ENCODE results near the gene EFCAB6. TPM values are rescaled to one million over a fixed set of nuclear protein-coding genes. Genes with fewer than 3 reads are reported as not detected.

EFCAB6 gene
- total and polyA plus RNA-seq, 10 donors = 0.07 to 2.8 (median 0.78) TPM

GRCh38 chr22:43777286-43777685 is 34.8 kb downstream of the EFCAB6 start:
- DNase-seq = no peak
- intact Hi-C loops (cut with DNase I; ENCODE audit: low total_unique reads) = no loop called here
- TF ChIP-seq POLR2AphosphoS5 (IDR thresholded peaks at IDR 0.05) (no peak), CTCF (IDR thresholded peaks at IDR 0.05 in 8 of 11, conservative IDR thresholded peaks at IDR 0.05 in 3 of 11) (no peak), POLR2A (IDR thresholded peaks at IDR 0.05) (no peak)

GRCh38 chr22:43776081-43776670 is 35.9 kb downstream of the EFCAB6 start:
- H3K9me3 ChIP-seq = no peaks in the 10 kb centered on the region
- H3K4me3 ChIP-seq = no peak overlapping the region
- DNase-seq = no peak
- H3K4me1 ChIP-seq = peaks cover 0 to 6% (median 0%) of the 10 kb centered on the region in 6 donors
- H3K36me3 ChIP-seq = no peaks in the 10 kb centered on the region
- WGBS, 5 donors = 77 to 88% (median 80%) methylated on average over 8 to 9 of the region's 9 CpGs
- intact Hi-C loops (cut with DNase I; ENCODE audit: low total_unique reads) = no loop called here
- H3K27ac ChIP-seq = no peak overlapping the region
- H3K27me3 ChIP-seq (replicated peaks in 1 of 7) = no peaks in the 10 kb centered on the region
- no peak for TF ChIP-seq CTCF (IDR thresholded peaks at IDR 0.05 in 8 of 11, conservative IDR thresholded peaks at IDR 0.05 in 3 of 11)
- no peak for TF ChIP-seq POLR2A (IDR thresholded peaks at IDR 0.05)
- TF ChIP-seq POLR2AphosphoS5 (IDR thresholded peaks at IDR 0.05) = no peak

More at GRCh38 chr22:43777286-43777685, 34.8 kb downstream of the EFCAB6 start:
- Histone ChIP-seq H3K27ac (no peak overlapping the region), H3K36me3 (no peaks in the 10 kb centered on the region), H3K4me3 (no peak overlapping the region), H3K27me3 (replicated peaks in 1 of 7) (no peaks in the 10 kb centered on the region), H3K9me3 (no peaks in the 10 kb centered on the region), H3K4me1 (peaks cover 0 to 6% (median 0%) of the 10 kb centered on the region in 6 donors)
- 13 to 22% (median 20%) methylated on average over 4 of the region's 4 CpGs for WGBS, 5 donors

- DNase-seq = no peak
- TF ChIP-seq CTCF (IDR thresholded peaks at IDR 0.05 in 8 of 11, conservative IDR thresholded peaks at IDR 0.05 in 3 of 11) = no peak
- no peak for TF ChIP-seq POLR2AphosphoS5 (IDR thresholded peaks at IDR 0.05)
- TF ChIP-seq POLR2A (IDR thresholded peaks at IDR 0.05) = no peak
- H3K36me3 ChIP-seq = no peaks in the 10 kb centered on the region
- WGBS, 5 donors = 85 to 93% (median 88%) methylated on average over 17 to 21 of the region's 21 CpGs
- no peak overlapping the region for H3K4me3 ChIP-seq
- H3K27me3 ChIP-seq (replicated peaks in 1 of 7) = no peaks in the 10 kb centered on the region
- H3K4me1 ChIP-seq = peaks cover 0 to 6% (median 0%) of the 10 kb centered on the region in 6 donors
- no peak overlapping the region for H3K27ac ChIP-seq
- no peaks in the 10 kb centered on the region for H3K9me3 ChIP-seq
- intact Hi-C loops (cut with DNase I; ENCODE audit: low total_unique reads) = no loop called here
These were observed 37.7 kb downstream of the EFCAB6 start for GRCh38 chr22:43774318-43774915.

GRCh38 chr22:43772831-43773230 is 39.3 kb downstream of the EFCAB6 start:
- Histone ChIP-seq H3K27me3 (replicated peaks in 1 of 7) (no peaks in the 10 kb centered on the region), H3K36me3 (no peaks in the 10 kb centered on the region), H3K27ac (no peak overlapping the region), H3K9me3 (no peaks in the 10 kb centered on the region), H3K4me1 (peaks cover 0 to 5% (median 0%) of the 10 kb centered on the region in 6 donors), H3K4me3 (no peak overlapping the region)
- intact Hi-C loops (cut with DNase I; ENCODE audit: low total_unique reads) = no loop called here
- TF ChIP-seq POLR2A (IDR thresholded peaks at IDR 0.05) (no peak), POLR2AphosphoS5 (IDR thresholded peaks at IDR 0.05) (no peak), CTCF (IDR thresholded peaks at IDR 0.05 in 8 of 11, conservative IDR thresholded peaks at IDR 0.05 in 3 of 11) (no peak)
- WGBS, 5 donors = 75 to 90% (median 85%) methylated on average over 6 of the region's 6 CpGs
- DNase-seq = no peak
